GM15510 (cell line): Measurements from ENCODE around the gene GARIN3.

Experiments
- POLR2A ChIP-seq: IDR thresholded peaks from 3 replicates; pipeline ENCODE4 v1.6.1; 2011; ENCODE audit warnings: borderline replicate concordance; ENCODE audit not compliant: insufficient read length; ENCODE audit errors: extremely low read depth

The GARIN3 gene

DNA sequence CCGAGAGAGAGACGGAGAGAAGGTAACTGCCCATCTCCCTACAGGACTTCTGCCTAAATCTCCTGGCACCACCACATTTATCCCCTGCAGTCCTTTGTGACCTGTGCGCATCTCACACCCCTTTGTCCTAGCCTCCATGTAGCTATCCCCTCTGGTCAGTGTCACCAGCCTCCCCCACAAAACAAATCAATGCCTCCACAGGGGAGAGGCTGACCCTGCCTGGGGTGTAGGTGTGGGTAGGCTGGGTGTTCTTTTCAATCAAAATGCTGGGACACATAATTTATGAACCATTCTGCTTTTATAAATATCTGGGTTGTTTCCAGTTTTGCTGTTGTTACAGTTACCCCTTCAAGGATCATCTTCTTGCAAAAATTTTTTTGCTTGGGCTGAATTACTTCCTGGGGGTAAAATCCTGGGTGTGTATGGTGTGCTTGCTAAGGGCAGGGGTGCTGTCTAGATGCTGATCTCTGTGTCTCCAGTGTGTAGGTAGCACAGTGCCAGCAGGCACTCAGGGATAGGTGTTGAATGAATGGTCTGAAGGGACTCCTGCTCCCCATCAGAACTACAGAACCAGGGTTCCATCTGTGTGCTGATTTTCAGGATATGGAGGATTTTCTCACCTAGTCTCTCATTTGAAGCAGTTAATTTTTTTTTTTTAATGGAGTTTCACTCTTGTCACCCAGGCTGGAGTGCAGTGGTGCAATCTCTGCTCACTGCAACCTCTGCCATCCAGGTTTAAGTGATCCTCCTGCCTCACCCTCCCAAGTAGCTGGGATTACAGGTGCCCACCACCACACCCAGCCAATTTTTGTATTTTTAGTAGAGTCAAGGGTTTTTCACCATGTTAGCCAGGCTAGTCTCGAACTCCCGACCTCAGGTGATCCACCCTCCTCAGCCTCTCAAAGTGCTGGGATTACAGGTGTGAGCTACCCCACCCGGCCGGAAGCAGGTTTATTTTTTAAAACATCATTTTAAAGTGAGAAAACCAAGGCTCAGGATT, at the start of gene GARIN3:
TSS of gene GARIN3 (minus strand) at position 51 of the 1,000 bp plus-strand sequence. CDS start 96 bp downstream, outside the sequence.
- TF ChIP-seq POLR2A: no peak

DNA sequence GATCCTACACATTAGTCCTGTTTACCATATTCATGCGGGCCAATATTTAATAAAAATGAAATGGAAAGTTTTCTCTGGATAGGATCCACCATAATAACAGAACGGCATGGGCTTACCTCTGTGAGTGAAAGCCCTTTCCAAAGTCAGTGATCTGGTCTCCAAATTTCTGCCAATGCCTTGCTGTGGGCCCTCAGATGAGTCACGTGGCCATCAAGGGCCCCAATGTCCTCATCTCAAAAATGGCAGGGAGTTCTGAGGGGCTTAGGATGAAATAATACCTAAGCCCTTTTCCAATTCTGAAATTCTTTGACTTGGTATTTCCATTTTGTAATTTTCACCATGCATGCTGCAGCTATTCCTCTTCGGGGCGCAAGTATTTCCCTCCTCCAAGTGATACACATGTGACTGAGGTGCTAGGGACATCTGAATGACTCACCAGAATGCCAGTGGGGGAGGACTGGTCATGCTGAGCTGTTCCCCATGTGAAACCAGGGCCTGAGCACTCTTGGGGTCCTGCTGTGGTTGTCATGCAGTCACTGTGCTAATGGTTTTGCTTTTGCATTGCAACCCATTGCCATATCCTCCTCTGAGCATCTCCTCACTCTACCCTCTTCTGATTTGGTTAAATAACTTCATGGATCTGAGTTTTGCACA, 49.6 kb upstream of the GARIN3 start:
- no peak for TF ChIP-seq POLR2A

DNA sequence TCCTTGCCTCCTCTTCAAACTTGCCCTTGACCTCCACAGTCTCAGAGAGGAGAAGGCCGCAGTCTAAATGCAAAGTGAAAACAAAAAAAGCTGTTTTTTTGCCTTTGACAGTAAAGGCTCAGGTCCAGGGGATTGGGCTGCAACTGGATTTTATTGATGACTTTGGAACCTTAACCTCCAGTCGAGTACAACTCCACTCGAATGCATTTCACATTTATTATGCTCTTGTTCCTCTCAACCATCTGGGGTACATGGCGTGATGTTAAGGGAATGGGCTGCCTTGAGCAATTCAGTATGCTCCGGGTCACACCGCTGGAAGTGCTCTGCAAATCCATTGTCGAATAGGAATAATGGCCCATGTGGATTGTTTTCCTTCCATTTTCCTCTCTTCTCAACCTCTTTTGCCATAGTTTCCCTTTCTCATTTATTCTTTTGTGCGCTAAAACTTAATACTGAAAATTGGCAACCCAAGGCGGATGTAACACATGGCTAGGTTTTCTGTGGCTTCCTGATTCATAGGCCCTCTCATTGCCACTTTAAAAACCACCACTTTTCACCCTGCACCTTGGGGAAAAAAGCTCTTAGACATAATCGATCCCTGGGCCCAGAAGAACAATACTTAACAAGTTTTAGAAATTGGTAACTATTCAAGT, 48.9 kb upstream of the GARIN3 start:
- TF ChIP-seq POLR2A: no peak

DNA sequence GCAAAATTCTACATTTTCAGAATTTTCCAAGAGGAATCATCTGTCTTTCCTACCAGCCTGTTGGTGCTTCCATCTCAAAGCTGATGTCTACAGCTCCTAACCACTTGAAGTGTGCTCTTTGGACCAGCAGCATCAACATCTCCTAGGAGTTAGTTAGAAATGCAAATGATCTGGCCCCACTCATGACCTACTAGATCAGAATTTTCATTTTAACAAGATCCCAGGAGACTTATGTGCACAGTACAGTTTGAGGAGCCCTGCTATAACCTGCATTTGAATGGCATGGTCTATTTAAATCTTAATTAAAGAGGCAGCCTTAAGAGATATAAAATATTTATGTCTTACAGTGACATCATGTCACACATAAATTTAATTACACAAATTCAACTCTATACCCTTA, 48.4 kb upstream of the GARIN3 start:
- no peak for TF ChIP-seq POLR2A

DNA sequence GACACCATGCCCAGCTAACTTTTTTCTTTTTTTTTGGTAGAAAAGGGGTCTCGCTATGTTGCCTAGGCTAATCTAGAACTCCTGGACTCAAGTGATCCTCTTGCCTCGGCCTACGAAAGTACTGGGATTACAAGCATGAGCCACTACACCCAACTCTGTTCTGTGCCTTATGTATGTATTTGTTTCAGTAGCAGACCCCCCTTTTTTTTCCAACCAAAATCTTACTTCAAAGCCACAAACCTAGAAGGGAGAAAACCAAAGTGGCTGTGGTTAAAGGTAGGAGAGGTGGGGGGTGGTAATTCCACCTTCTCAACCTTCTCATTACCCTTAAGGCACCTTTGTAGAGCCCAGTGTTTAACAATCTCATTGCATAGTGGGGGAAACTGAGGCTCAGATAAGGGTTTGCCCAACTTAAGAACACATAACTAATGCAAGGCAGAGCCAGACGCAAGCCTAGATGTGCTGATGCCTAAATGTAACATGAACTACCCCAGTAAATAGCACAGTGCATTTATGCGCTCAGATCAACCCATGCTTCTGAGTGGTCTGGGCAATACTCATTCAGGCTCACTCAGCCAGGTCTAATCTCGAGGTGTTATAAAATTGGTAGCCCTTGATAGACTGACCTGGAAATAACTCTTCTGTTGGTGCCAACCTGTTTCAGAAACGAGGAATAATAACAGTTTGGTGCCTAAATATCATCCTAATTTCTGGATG, 47.6 kb upstream of the GARIN3 start:
- TF ChIP-seq POLR2A: no peak

DNA sequence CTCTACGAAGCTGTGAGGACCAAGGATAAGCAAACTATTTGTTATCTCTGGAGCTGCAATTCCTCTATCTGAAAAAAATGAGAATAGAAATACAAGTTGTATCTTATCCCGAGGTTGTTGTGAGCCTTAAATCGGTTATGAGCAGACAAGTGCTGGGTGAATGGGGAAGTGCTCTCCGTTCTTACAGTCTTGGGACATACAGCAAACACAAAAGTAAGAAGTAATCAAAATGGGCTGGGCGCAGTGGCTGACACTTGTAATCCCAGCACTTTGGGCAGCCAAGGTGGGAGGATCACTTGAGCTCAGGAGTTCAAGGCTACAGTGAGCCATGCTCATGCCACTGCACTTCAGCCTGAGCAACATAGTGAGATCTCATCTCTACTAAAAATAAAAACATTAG, 46.2 kb upstream of the GARIN3 start:
- no peak for TF ChIP-seq POLR2A

DNA sequence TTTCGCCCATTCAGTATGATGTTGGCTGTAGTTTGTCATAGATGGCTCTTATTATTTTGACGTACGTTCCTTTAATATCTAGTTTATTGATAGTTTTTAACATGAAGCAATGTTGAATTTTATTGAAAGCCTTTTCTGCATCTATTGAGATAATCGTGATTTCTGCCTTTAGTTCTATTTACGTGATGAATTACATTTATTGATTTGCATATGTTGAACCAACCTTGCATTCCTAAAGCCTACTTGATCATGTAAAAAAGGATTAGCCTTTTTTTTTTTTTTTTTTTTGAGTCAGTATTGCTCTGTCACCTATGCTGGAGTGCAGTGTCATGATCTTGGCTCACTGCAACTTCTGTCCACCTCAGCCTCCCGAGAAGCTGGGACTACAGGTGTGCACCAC, 39.6 kb upstream of the GARIN3 start:
- no peak for TF ChIP-seq POLR2A

DNA sequence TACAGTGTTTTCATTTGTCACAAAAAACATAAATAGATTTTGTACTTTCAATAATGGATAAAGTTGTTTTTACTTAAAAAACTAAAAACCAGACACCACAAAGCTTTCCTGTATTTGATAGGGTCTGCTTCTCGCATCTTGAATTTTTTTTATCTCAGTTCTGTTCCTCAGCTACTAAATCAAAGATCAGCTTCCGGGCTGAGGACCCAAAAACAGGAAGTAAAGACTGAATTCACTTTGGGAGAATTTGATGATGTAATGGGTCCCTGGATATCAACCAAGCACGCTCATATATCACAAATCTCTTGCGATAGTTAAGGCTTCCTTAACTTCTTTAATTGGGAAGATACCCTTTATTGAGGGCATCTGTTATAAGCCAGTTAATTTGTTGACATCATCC, 38.7 kb upstream of the GARIN3 start:
- TF ChIP-seq POLR2A: no peak

DNA sequence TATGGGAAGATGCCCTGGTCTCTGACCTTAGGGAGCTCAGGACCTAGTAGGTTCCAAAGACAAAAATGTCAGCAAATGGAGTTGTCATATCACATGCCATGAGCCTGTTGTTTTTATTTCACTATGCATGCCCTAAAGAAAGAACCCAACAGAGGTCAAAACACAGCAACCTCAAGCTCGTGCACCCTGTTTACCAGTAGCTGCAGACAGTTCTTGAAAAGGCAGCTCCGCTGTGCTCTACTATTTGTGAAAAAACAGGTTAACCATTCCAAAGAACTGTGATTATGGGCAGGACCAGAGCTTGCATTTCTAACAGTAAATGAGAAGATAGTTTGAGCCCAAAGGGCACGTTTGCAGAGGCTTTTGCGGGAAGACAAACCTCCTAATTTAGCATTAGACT, 37.4 kb upstream of the GARIN3 start:
- no peak for TF ChIP-seq POLR2A

DNA sequence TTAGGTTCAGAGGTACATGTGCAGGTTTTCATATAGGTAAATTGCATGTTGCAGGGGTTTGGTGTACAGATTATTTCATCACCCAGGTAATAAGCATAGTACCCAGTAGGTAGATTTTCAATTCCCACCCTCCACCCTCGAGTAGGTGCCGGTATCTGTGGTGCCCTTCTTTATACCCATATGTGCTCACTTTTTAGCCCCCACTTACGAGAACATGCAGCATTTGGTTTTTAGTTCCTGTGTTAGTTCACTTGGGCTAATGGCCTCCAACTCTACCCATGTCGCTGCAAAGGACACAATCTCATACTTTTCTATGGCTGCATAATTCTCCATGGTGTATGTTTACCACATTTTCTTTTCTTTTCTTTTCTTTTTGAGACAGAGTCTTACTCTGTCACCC, 35.8 kb upstream of the GARIN3 start:
- no peak for TF ChIP-seq POLR2A

DNA sequence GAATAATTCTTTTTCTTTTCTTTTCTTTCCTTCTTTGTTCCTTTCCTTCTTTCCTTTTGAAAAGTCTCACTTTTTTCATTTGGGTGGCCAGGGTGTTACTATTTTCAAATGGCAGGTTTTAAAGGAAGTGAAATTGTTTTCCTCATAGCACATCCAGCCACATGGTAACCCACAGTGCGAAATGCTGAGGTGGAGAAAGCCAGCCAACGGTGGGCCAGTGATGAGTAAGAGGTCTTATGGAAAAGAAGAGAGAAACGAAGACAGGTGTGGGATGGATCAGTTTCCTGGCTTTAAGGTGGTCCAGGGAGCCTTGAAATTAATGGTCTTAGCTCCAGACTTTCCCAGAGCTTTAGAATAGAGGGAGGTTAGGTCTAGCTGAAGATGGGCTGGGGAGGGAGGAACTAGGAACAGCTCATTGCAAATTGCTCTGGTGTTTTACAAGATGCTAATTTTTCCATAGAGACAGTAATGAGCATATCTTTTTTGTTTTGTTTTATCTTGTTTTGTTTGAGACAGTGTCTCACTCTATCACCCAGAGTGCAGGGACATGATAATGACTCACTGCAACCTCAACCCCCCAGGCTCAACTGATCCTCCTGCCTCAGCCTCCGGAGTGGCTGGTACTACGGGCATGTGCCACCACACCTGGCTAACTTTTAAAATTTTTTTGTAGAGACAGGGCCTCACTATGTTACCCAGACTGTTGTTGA, 32.4 kb upstream of the GARIN3 start:
- no peak for TF ChIP-seq POLR2A

DNA sequence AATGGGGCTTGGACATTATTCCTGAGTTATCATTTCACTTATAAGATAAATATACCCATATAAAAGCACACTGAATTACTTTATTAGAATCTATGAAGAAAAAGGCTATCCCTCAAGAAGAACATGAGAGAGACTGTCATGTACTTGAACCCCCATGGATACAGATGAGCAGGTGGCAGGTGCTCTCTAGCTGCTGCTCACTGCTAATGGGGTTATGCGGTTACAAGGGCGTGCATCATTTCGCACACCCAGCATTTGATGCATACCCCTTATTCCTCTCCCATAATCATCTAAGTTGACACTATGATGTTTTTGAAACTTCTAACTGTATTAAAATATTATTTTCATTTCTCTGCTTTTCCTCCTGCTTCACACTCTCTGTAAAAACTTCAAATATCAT, 31.0 kb upstream of the GARIN3 start:
- TF ChIP-seq POLR2A: no peak

DNA sequence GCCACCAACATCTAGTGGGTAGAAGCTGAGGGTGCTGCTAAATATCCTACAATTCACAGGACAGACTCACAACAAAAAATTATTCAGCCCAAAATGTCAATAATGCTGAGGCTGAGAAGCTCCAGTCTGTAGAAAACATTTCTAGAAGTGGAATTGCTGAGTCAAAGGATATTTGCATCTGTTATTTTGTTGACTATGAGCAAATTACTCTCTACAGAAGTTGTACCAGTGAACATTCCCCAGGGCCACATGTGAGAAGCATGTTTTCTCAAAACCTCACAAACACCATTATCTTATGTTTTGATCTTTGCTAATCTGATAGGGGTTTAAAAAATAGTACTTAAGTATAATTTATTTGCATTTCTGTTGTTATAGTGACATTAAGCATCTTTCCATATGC, 30.0 kb upstream of the GARIN3 start:
- TF ChIP-seq POLR2A: no peak

DNA sequence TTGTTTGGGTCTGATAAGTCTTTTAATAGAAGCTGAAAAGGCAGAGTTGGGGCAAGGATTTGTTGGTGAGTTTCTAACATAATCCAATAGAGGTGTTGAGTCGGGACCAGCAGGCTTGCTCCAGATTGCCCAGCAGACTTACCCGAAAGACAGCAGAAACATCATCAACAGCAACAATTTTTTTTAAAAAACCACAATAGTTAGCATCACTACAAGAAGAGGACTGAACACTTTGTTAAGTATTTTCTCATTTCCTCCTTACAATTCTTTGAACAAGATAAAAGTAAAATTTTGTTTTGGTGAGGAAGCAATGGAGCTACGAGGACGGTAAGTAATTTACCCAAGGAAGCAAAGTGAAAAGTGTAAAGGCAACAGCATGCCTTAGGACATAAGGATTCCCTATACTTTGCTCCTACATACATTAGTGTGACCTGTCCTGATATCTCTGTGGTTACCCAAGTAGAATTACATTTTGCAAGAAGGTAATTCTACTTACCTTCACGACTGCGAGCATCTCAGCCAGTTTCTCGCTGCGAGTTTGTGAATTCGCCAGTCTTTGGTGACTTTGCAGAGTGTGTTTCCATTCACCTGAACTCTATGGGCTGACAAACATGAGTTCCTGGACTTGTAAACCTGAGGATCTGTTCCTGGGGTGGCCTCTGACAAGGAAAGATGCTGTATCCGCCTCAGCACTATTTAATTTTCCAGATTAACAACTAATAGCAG, 27.8 kb upstream of the GARIN3 start:
- TF ChIP-seq POLR2A: no peak

DNA sequence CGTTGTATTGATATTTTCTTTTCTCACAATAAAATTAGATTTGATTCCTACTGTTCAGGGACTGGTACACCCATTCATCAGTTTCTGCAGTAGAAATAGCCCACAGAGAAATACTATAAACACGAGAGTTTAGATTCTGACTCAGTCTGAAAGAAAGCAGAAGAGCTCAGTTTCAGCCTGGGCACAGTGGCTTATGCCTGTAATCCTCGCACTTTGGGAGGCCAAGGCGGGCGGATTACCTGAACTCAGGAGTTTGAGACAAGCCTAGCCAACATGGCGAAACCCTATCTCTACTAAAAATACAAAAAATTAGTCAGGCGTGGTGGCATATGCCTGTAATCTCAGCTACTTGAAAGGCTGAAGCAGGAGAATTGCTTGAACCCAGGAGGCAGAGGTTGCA, 23.2 kb upstream of the GARIN3 start:
- no peak for TF ChIP-seq POLR2A
